CD8-positive, alpha-beta memory T cell (primary cell): ENCODE results near the gene SMARCAL1. TPM values are rescaled to one million over a fixed set of nuclear protein-coding genes. Genes with fewer than 3 reads are reported as not detected.
"Not testable (repeated sequence)": the region's sequence is repeated elsewhere in the genome, so short reads cannot be mapped to it uniquely, and the experiment has no call there.

Experiments
- CTCF ChIA-PET: fragments of 350-600 bp; sonication (Branson Sonifier 250); formaldehyde crosslinking; loops from one replicate; lab custom pipeline; 2021; ENCODE audit warnings: antibody characterized with exemption; lab: Charles Lee
- POLR2A ChIA-PET: fragments of 350-600 bp; sonication (Branson Sonifier 250); formaldehyde crosslinking; loops from one replicate; lab custom pipeline; 2021; ENCODE audit warnings: antibody characterized with exemption; lab: Charles Lee
- DNase-seq, 5 donors: peaks; one replicate each; pipeline versions ENCODE4 v3.0.0 to v3.0.0-alpha.2; 2020 to 2022; ENCODE audit warnings: mixed read lengths in 1 of 5
- H3K27ac ChIP-seq: one replicate; pipeline ENCODE4 v1.7.0; 2013; ENCODE audit warnings: low read depth, mild to moderate bottlenecking, low read length, moderate library complexity
- H3K27me3 ChIP-seq: 2 replicates; pipeline ENCODE4 v1.7.0; 2013; ENCODE audit warnings: low read length, mild to moderate bottlenecking; ENCODE audit not compliant: insufficient read depth, poor library complexity, severe bottlenecking
- H3K36me3 ChIP-seq: 2 replicates; pipeline ENCODE4 v1.7.0; 2013; ENCODE audit warnings: mild to moderate bottlenecking, low read length, moderate library complexity; ENCODE audit not compliant: insufficient read depth
- H3K4me1 ChIP-seq: 2 replicates; pipeline ENCODE4 v1.7.0; 2013; ENCODE audit warnings: mild to moderate bottlenecking, low read length, moderate library complexity; ENCODE audit not compliant: insufficient read depth
- H3K4me3 ChIP-seq: 2 replicates; pipeline ENCODE4 v1.7.0; 2013; ENCODE audit warnings: mild to moderate bottlenecking, low read length
- H3K9me3 ChIP-seq: 2 replicates; pipeline ENCODE4 v1.7.0; 2013; ENCODE audit warnings: mild to moderate bottlenecking, low read length
- H3K27ac Mint-ChIP-seq, 8 donors: one replicate each; pipeline ENCODE4 v1.8.0; 2020 to 2021; ENCODE audit warnings: mixed read lengths in 8 of 8, mild to moderate bottlenecking in 6 of 8, inconsistent platforms in 3 of 8, moderate library complexity in 3 of 8
- H3K27me3 Mint-ChIP-seq, 2 donors: one replicate each; pipeline ENCODE4 v1.8.0; 2020 to 2021; ENCODE audit warnings: mixed read lengths in 2 of 2, mild to moderate bottlenecking in 1 of 2, moderate library complexity in 1 of 2
- H3K36me3 Mint-ChIP-seq, 3 donors: one replicate each; pipeline ENCODE4 v1.8.0; 2020 to 2021; ENCODE audit warnings: mixed read lengths in 3 of 3, inconsistent platforms in 1 of 3, mild to moderate bottlenecking in 1 of 3
- H3K4me1 Mint-ChIP-seq, 3 donors: one replicate each; pipeline ENCODE4 v1.8.0; 2020 to 2021; ENCODE audit warnings: mixed read lengths in 3 of 3, inconsistent platforms in 1 of 3, mild to moderate bottlenecking in 1 of 3
- H3K4me3 Mint-ChIP-seq, 7 donors: one replicate each; pipeline ENCODE4 v1.8.0; 2020 to 2021; ENCODE audit warnings: mixed read lengths in 7 of 7, mild to moderate bottlenecking in 6 of 7, moderate library complexity in 4 of 7, inconsistent platforms in 2 of 7
- H3K9me3 Mint-ChIP-seq, 5 donors: one replicate each; pipeline ENCODE4 v1.8.0; 2020 to 2022; ENCODE audit warnings: mixed read lengths in 5 of 5, mild to moderate bottlenecking in 3 of 5, moderate library complexity in 2 of 5, inconsistent platforms in 1 of 5
- polyA plus RNA-seq: library from polyadenylated mRNA; unstranded; fragments of 300-500 nt; fragmentation: Illumina TruSeq; gene quantifications from one replicate; pipeline ENCODE4 v1.2.3, GENCODE V29; 2021
- total RNA-seq, 2 experiments: library from RNA; stranded (reverse); gene quantifications; one replicate each; pipeline ENCODE4 v1.2.3, GENCODE V29; 2021

Gene SMARCAL1
- total and polyA plus RNA-seq, 3 experiments from 2014 or later = 26.7 to 29.3 (median 28.2) TPM

- H3K27ac Mint-ChIP-seq = peak within 1 kb of the TSS in 1 of 8 donors; percentile 14
- CTCF ChIA-PET = interaction anchor here (1.9 to 2.0 kb wide), 2 partner anchors 8 to 32 kb away, joined by 8 to 11 read pairs; no protein-coding TSS in a partner anchor
- Histone ChIP-seq H3K4me1 (peaks cover 8% of the 10 kb centered on the region), H3K36me3 (no peaks in the 10 kb centered on the region), H3K27ac (no peak within 1 kb of the TSS), H3K9me3 (no peaks in the 10 kb centered on the region), H3K27me3 (peaks cover 25% of the 10 kb centered on the region), H3K4me3 (no peak within 1 kb of the TSS)
- peak; percentile 48 to 72 (median 64) for DNase-seq
- peaks cover 0 to 6% (median 0%) of the 10 kb centered on the region in 5 donors for H3K9me3 Mint-ChIP-seq
- peak within 1 kb of the TSS in 6 of 7 donors; percentile 50 to 75 (median 58) for H3K4me3 Mint-ChIP-seq
- peaks cover 44 to 68% of the 10 kb centered on the region in 2 donors for H3K27me3 Mint-ChIP-seq
- H3K4me1 Mint-ChIP-seq = peaks cover 7 to 20% (median 13%) of the 10 kb centered on the region in 3 donors
- no peaks in the 10 kb centered on the region for H3K36me3 Mint-ChIP-seq
- POLR2A ChIA-PET = interaction anchor here (1.2 kb wide), 1 partner anchor 19 kb away, joined by 3 read pairs; no protein-coding TSS in a partner anchor
These were observed 40.3 kb upstream of the SMARCAL1 start, which contains the start of gene MARCHF4 for GRCh38 chr2:216371721-216372702. TSS of gene MARCHF4 (minus strand) at chr2:216372483. CDS start at chr2:216370260, 2,223 bp downstream.

DNA sequence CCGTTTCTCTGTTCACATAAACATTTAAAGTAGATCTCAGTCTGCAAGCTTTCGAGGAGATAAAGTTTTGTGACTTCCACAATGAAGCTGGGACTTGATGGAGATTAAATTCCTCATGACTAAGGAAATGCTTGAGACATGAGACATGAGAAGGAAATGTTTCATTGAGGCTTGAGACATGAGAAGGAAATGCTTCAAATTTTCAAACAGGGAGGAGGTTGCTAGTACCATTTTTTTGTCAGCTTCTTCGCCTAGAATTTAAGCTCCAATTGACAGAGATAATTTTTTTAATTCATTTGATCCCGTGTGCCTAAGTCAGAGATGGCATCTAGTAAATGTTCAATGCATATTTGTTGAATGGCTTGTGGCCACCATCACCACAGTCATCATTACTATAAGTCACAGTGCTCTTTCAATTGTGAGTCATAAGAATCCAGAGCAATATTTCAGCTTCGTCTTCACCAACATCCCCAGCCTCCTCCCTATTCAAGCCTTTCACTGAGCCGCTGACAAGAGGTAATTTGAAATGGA lies 39.5 kb upstream of the SMARCAL1 start:
- Histone ChIP-seq H3K27me3 (peaks cover 25% of the 10 kb centered on the region), H3K36me3 (no peaks in the 10 kb centered on the region), H3K27ac (no peak overlapping the region), H3K9me3 (no peaks in the 10 kb centered on the region), H3K4me1 (peaks cover 8% of the 10 kb centered on the region), H3K4me3 (no peak overlapping the region)
- POLR2A ChIA-PET = interaction anchor here (1.2 kb wide), 1 partner anchor 20 kb away, joined by 3 read pairs; no protein-coding TSS in a partner anchor
- no peaks in the 10 kb centered on the region for H3K36me3 Mint-ChIP-seq
- CTCF ChIA-PET = interaction anchor here (1.9 to 2.0 kb wide), 2 partner anchors 9 to 31 kb away, joined by 8 to 11 read pairs; no protein-coding TSS in a partner anchor
- no peak for DNase-seq
- H3K9me3 Mint-ChIP-seq = peaks cover 0 to 6% (median 0%) of the 10 kb centered on the region in 5 donors
- H3K27me3 Mint-ChIP-seq = peaks cover 40 to 64% of the 10 kb centered on the region in 2 donors
- peaks cover 7 to 20% (median 13%) of the 10 kb centered on the region in 3 donors for H3K4me1 Mint-ChIP-seq
- peak overlapping the region in 2 of 7 donors; percentile 55 to 60 for H3K4me3 Mint-ChIP-seq
- no peak overlapping the region for H3K27ac Mint-ChIP-seq

- H3K36me3 ChIP-seq = no peaks in the 10 kb centered on the region
- ChIA-PET POLR2A (no interaction called here), CTCF (no interaction called here)
- Mint-ChIP-seq H3K27me3 (peaks cover 30 to 59% of the 10 kb centered on the region in 2 donors), H3K4me3 (no peak overlapping the region), H3K36me3 (no peaks in the 10 kb centered on the region), H3K27ac (no peak overlapping the region), H3K4me1 (peaks cover 7 to 20% (median 13%) of the 10 kb centered on the region in 3 donors), H3K9me3 (peaks cover 0 to 6% (median 0%) of the 10 kb centered on the region in 5 donors)
- H3K27ac ChIP-seq = no peak overlapping the region
- no peak for DNase-seq
- peaks cover 8% of the 10 kb centered on the region for H3K4me1 ChIP-seq
- H3K27me3 ChIP-seq = peaks cover 25% of the 10 kb centered on the region
- no peaks in the 10 kb centered on the region for H3K9me3 ChIP-seq
- no peak overlapping the region for H3K4me3 ChIP-seq
These were observed 38.4 kb upstream of the SMARCAL1 start for GRCh38 chr2:216373896-216374295.

GRCh38 chr2:216375286-216375685 lies 37.0 kb upstream of the SMARCAL1 start:
- H3K27me3 Mint-ChIP-seq = peaks cover 24 to 51% of the 10 kb centered on the region in 2 donors
- H3K4me3 Mint-ChIP-seq = no peak overlapping the region

DNA sequence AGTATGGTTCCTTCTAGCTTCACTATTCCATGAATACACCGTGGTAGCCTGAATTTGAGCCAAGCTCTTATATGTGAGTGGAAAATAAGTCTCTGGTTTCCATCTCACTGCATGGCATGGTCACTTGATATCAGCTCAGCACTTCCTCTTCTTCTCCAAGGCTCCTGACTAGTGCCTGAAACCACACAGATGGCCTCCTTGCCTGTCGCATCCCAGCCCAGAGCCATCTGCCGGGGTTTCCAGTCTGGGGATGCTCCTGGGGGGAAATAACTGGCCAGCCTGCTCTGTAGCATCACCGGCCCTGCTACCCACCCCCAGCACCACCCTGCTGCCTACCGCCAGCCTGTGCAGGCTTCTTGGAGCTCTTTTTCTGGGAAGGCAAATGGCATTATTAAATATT lies 32.3 kb upstream of the SMARCAL1 start:
- H3K9me3 ChIP-seq = no peaks in the 10 kb centered on the region
- H3K27ac ChIP-seq = no peak overlapping the region
- ChIA-PET POLR2A (no interaction called here), CTCF (interaction anchor here (1.0 kb wide), 1 partner anchor 16 kb away, joined by 4 read pairs; no protein-coding TSS in a partner anchor)
- H3K27me3 ChIP-seq = no peaks in the 10 kb centered on the region
- no peaks in the 10 kb centered on the region for H3K36me3 ChIP-seq
- DNase-seq = no peak
- peaks cover under 1 to 20% of the 10 kb centered on the region in 2 donors for H3K27me3 Mint-ChIP-seq
- H3K9me3 Mint-ChIP-seq = no peaks in the 10 kb centered on the region
- H3K4me3 ChIP-seq = no peak overlapping the region
- H3K27ac Mint-ChIP-seq = no peak overlapping the region
- no peaks in the 10 kb centered on the region for H3K36me3 Mint-ChIP-seq
- no peaks in the 10 kb centered on the region for H3K4me1 ChIP-seq
- H3K4me1 Mint-ChIP-seq = no peaks in the 10 kb centered on the region
- H3K4me3 Mint-ChIP-seq = no peak overlapping the region

More at GRCh38 chr2:216375286-216375685, 37.0 kb upstream of the SMARCAL1 start:
- peaks cover 8% of the 10 kb centered on the region for H3K4me1 ChIP-seq
- no peak for DNase-seq
- H3K36me3 Mint-ChIP-seq = no peaks in the 10 kb centered on the region
- H3K36me3 ChIP-seq = no peaks in the 10 kb centered on the region
- peaks cover 22% of the 10 kb centered on the region for H3K27me3 ChIP-seq
- H3K4me3 ChIP-seq = no peak overlapping the region
- H3K9me3 Mint-ChIP-seq = peaks cover 0 to 3% (median 0%) of the 10 kb centered on the region in 5 donors
- ChIA-PET POLR2A (interaction anchor here (1.8 kb wide), 1 partner anchor 23 kb away, joined by 4 read pairs; no protein-coding TSS in a partner anchor), CTCF (interaction anchor here (1.1 kb wide), 1 partner anchor 22 kb away, joined by 3 read pairs; no protein-coding TSS in a partner anchor)
- H3K9me3 ChIP-seq = no peaks in the 10 kb centered on the region
- peaks cover 7 to 20% (median 13%) of the 10 kb centered on the region in 3 donors for H3K4me1 Mint-ChIP-seq
- no peak overlapping the region for H3K27ac ChIP-seq
- no peak overlapping the region for H3K27ac Mint-ChIP-seq

DNA sequence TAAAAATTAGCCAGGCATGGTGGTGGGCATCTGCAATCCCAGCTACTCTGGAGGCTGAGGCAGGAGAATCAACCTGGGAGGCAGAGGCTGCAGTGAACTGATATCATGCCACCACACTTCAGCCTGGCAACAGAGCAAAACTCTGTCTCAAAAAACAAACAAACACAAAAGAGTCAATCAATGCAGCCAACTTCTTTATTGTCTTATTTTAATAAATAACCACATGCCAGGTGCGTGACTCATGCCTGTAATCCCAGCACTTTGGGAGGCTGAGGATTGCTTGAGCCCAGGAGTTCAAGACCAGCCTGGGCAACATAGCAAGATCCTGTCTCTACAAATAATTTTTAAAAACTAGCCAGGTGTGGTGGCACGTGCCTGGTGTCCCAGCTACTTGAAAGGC lies 27.9 kb upstream of the SMARCAL1 start:
- H3K27me3 Mint-ChIP-seq = peaks cover 7 to 12% of the 10 kb centered on the region in 2 donors
- POLR2A ChIA-PET = interaction anchor here (0.6 kb wide), 1 partner anchor 274 kb away, joined by 3 read pairs; no protein-coding TSS in a partner anchor

GRCh38 chr2:216385478-216385877 lies 26.8 kb upstream of the SMARCAL1 start:
- Mint-ChIP-seq H3K27ac (no peak overlapping the region), H3K27me3 (peaks cover 7 to 10% of the 10 kb centered on the region in 2 donors), H3K36me3 (peaks cover 0 to 2% (median 0%) of the 10 kb centered on the region in 3 donors), H3K9me3 (no peaks in the 10 kb centered on the region), H3K4me1 (peaks cover 15 to 18% (median 15%) of the 10 kb centered on the region in 3 donors), H3K4me3 (no peak overlapping the region)
- no peaks in the 10 kb centered on the region for H3K9me3 ChIP-seq
- H3K27ac ChIP-seq = no peak overlapping the region
- ChIA-PET CTCF (no interaction called here), POLR2A (no interaction called here)
- no peak for DNase-seq
- no peak overlapping the region for H3K4me3 ChIP-seq
- H3K4me1 ChIP-seq = peaks cover 15% of the 10 kb centered on the region
- H3K36me3 ChIP-seq = no peaks in the 10 kb centered on the region
- no peaks in the 10 kb centered on the region for H3K27me3 ChIP-seq

More for the DNA sequence above, 27.9 kb upstream of the SMARCAL1 start:
- CTCF ChIA-PET, H3K4me3 ChIP-seq, H3K27ac ChIP-seq, H3K9me3 Mint-ChIP-seq, H3K4me3 Mint-ChIP-seq, H3K36me3 ChIP-seq, H3K27ac Mint-ChIP-seq, H3K36me3 Mint-ChIP-seq, H3K9me3 ChIP-seq, DNase-seq, H3K27me3 ChIP-seq: not testable (repeated sequence)
- H3K4me1 Mint-ChIP-seq = peaks cover 15 to 18% (median 15%) of the 10 kb centered on the region in 3 donors
- peaks cover 15% of the 10 kb centered on the region for H3K4me1 ChIP-seq
